ENCODE results near the gene SNCAIP.

DNA sequence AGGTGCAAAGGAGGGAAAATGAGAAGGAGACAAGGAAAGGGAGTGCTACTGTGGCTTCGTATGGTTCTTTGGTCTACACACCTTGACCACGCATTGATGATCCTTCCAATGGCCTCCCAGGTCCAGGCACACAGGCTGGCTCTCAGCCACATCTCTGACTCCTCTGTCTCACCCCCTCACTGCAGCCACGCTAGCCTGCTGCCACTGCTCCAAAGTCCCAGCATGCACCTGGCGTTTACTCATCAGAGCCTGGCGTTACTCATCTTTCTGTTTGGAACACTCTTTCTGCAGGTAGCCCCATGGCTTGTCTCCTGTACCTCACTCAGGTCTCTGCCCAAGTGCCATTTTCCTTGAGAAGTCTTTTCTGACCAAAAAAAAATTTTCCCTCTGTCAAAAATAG is 195.5 kb downstream of the SNCAIP start:
- TF ChIP-seq EZH2 (IDR thresholded peaks at IDR 0.05; ENCODE audit: insufficient read depth, poor library complexity, severe bottlenecking) (no peak), EZH2phosphoT487 (IDR thresholded peaks at IDR 0.05; ENCODE audit: insufficient read depth, low read depth) (no peak)

Measured in GM23248 (cell line).